Skeletal muscle cell (primary cell): Measurements from ENCODE around the gene STARD3.

Experiments used
- DNase-seq: peaks from one replicate; pipeline ENCODE4 v3.0.0-alpha.2; 2010; ENCODE audit warnings: low read depth
- H3K4me3 ChIP-seq: 2 replicates; pipeline ENCODE4 v1.5.1; 2011; ENCODE audit warnings: low read depth, mild to moderate bottlenecking, control low read depth, low read length, moderate library complexity

The STARD3 gene

DNA sequence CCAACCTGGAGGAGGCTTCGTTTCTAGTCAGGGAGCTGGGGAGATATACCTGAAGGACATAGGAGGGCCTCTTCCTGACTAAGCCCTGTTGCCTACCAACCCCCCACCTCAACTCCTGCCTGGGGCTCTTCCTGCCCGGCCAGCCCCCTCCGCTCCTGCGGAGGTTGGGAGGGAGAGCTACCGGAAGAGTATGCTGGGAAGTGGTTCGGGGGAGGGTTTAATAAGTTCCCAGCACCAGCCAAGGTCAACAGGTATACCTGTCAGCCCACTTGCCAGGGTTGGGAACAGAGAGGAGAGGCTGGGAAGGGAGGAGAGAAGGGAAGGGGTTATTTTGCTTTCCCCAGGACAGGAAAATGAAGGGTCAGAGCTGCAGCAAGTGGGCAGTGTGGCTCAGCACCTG is 5.5 kb upstream of the STARD3 start:
- DNase-seq: no peak

DNA sequence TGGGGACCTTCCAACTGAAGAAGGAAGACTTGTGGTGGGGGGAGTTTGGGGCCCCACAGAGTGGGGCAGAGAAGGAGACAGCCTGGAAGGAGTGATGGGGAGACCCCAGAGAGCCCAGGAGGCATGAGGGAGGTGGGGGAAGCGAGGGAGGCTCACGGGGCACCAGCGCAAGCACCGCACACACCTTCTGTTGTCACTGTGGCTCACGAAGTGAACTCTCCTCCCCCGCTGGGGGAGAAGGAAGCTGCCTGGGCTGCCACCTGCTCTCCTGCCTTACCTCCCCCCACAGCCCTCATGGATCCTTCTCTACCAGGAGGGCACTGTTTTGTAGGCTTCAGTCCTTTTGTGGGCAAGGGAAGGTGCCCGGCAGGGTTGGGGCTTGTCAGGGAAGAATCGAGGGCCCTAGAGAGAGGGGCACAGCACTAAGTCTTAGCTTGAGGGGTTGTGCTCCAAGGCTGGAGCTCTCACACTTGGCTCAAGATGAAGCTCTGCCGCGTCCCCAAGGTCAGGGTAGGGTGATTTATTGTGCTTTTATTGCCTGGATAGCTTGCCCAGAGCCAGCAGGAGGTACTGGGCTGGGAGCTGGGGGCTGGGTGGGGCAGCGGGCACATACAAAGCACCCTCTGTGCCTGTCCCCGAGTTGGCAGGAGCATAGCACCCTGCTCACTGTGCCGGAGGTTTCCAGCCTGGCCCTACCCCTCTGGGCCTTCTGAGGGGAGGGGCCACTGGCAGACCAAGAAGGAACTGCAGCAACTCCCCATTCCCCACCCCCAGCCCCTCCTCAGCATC is 4.6 kb upstream of the STARD3 start:
- no peak overlapping the region for H3K4me3 ChIP-seq
- DNase-seq: no peak

More for the DNA sequence above, 5.5 kb upstream of the STARD3 start:
- H3K4me3 ChIP-seq: no peak overlapping the region

DNA sequence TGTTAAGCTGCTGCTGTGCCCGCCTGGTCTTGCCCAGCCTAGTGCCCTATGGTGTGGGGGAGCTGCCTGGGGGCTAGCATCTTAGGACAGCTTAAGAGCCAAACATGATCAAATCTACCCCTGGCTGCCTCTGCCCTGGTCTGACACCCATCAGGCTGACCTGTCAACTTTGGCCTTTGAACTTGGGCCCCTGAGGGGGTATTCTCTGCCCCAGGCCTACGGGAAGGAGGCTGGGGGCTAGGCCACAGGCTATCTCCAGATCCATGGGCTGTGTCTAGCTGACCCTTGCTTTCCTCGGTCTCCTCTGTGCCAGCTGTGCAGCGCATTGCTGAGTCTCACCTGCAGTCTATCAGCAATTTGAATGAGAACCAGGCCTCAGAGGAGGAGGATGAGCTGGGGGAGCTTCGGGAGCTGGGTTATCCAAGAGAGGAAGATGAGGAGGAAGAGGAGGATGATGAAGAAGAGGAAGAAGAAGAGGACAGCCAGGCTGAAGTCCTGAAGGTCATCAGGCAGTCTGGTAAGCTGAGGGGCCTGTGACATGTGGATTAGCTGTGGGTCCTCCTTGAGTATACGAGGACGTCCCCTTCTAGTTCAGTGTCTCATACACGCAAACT is 3.3 kb upstream of the STARD3 start:
- no peak for DNase-seq

DNA sequence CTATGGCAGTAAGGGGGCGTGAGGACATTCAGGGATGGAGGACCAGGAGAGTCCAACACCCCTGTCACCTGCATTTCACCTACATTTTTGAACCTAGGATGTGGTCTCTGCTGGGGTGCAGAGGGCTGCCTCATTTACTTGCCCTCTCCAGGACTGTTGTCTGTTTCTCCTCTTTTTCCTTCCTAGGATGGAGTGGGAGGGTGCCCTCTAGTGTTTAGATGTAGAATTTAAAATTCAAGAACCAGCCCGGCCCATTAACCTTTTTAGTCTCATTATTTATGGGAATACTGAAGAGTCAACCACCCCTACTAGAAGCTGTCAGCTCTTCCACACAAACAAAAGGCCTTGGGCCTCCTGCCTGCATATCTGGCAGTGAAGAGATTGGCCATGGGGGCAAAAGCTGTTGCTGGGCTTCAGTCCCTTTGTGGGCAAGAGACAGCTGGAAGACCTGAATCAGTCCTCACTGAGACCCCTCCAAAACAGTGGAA is 2.5 kb upstream of the STARD3 start:
- no peak for DNase-seq

More for the DNA sequence above, 3.3 kb upstream of the STARD3 start:
- no peak overlapping the region for H3K4me3 ChIP-seq

GRCh38 chr17:39635614-39636176 is 1.2 kb upstream of the STARD3 start:
- no peak overlapping the region for H3K4me3 ChIP-seq
- no peak for DNase-seq

More for the DNA sequence above, 2.5 kb upstream of the STARD3 start:
- no peak overlapping the region for H3K4me3 ChIP-seq

DNA sequence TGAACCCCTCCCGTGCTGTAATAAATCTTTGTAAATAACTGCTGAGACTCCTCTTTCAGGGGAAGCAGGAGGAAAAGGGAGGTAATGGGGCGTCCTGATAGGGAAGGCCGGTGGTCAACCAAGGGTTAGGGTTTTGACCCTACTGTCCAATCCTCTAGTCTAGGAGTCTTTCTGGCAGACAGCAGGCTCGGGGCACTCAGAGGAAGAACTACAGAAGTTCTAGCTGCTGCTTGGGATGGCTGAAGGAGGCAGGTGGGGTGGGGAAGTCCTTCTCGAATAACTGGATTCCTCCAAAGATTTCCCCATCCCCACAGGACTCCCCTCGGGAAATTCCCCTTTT is 387 bp upstream of the STARD3 start:
- no peak for DNase-seq
- H3K4me3 ChIP-seq: peak overlapping the region; percentile 87

DNA sequence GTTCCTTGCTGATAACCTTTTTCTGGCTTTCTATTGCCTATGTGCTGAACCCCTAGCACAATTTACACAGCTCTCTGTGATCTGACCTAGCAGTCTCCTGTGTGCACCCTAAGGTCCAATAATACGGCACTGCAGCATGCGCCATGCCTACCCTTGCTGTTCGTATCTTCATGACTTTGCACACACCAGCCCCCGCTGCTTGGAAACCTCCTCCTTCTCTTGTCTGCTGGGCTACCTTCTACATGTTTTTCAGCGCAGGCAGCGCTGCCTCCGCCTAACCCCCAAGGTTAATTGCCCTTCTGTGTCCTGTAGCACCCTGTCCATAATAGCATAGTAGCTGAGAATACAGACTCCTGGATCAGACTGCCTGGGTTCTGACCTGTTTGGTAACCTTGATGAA is 1.4 kb downstream of the STARD3 start:
- peak overlapping the region; percentile 87 for H3K4me3 ChIP-seq

DNA sequence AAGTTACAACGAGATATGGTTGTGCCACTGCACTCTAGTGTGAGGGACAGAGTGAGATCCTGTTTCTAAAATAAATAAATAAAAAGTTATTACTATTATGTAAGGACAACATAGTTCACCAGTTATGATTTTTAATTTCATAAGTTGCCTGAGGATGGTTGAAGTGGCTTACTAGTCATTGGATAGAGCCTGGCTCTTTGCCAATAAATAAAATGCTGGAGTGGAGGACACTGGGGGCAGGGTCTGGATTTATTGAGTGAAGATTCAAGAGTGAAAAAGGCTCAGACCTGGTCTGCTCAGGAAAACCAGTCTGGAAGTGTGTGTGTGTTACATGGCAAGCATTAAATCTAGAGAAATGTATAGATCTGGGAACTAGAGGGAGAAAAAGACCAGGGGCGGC is 2.1 kb downstream of the STARD3 start:
- H3K4me3 ChIP-seq: no peak overlapping the region
- DNase-seq: no peak

More for the DNA sequence above, 1.4 kb downstream of the STARD3 start:
- no peak for DNase-seq

DNA sequence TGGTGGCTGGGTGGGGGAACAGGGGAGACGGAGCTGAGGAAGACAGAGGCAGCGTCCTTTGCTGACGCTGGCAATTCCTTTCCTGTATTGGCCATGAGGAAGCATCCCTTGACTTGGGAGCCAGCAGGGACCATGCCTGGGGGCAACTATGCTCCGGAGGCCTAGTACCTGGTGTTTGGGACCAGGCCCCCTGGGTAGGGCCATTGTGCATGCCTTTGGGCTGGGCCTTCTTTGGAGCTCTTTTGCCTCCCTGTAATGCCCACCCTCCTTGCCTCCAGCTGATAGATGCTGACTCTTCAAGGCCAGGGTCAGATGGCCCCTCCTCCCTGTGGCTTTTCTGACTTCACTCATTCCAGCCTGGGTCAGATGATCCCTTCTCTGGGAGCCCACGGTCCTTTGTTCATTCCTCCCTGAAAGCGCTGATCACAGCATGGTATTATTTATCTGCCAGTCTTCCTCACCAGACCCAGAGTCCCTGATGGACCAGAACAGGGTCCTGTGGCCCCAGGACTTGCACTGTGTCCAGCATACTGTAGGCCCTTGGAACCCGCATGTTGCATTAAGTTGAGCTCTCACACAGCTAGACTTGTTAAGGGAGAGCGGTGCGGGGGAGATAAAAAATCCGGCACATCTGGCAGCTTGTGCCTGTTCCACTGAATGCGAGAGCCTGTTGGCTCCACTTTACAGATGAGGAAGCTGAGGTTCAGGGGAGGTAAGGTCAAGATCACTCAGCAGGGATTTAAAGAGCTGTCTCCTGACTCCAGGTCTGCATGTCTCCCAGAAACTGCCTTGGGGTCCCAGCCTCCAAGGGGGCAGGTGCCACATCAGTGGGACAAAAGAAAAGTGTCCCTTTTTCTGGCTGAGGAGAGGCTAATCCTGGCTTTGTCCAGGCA is 2.9 kb downstream of the STARD3 start:
- H3K4me3 ChIP-seq: no peak overlapping the region
- no peak for DNase-seq

- DNase-seq: no peak
- H3K4me3 ChIP-seq: no peak overlapping the region
Observed at GRCh38 chr17:39640591-39641031, 3.7 kb downstream of the STARD3 start.

DNA sequence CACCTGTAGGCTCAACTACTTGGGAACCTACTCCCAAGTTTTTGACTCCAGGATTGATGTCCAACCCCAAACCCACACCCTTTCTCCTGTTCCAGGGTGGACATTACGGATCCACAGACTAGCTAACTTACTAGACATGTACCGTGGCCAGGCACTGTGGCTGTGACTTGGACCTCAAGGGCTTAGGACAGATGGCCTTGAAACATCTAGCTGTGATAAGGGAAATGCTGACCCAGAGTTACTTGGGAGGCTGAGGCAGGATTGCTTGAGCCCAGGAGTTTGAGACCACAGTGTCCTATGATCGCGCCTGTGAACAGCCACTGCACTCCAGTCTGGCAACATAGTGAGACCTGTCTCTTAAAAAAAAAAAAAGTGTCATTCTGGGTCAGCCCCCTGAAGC is 4.2 kb downstream of the STARD3 start:
- no peak overlapping the region for H3K4me3 ChIP-seq
- no peak for DNase-seq

GRCh38 chr17:39641883-39642282 is 4.9 kb downstream of the STARD3 start:
- H3K4me3 ChIP-seq: no peak overlapping the region
- DNase-seq: no peak

DNA sequence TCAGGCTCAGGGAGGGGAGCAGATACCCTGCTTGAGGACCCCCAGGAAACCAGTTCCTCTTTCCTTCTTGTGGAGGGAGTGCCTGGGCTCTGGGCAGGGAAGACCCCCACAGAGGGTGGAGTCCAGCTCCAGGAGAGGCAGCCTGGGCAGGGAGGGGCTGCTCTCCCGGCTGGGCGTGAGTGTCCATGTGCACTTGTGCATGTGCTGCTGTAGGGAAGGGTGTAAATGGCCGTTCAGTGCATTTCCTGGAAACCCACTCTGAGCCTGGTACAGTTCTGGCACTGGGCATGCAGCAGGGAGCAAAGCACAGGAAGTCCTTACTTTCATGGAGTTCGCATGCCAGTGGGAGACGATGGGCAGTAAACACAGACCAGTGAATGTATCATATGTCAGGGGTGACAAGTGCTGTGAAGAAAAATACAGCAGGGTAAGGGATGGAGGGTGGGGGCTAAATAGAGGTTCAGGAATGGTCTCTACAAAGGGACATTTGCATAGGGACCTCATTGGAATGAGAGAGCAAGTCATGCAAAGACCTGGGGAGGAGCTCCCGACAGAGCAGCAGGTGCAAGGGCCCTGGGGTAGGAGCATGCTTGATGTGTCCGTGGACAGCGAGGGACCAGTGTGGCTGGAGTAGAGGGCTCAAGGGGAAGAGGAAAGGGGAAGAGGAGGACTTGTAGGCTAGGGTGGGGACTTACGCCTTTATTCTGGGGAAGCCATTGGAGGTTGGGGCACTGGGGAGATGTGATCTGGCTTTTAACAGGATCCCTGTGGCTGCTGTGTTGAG is 5.5 kb downstream of the STARD3 start:
- no peak overlapping the region for H3K4me3 ChIP-seq

DNA sequence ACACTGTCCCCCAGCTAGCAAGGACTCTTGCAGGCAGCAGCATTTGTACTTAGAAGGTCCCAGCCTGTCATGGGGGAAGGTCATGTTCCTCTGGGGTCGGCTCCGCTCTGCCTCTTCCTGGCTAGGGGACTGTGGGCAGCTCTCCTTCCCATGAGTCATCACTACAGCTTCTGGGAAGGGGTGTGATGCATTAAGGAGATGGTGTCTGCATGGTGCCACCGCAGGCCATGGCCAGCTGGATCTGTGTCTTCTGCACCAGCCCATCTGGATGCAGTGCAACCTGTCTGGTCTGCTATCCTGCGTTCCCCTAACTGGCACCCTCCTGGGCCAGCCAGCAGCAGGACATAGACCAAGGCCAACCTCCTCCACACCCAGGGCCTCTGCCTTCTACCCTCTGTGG is 6.3 kb downstream of the STARD3 start:
- no peak overlapping the region for H3K4me3 ChIP-seq
- DNase-seq: no peak

More for the DNA sequence above, 5.5 kb downstream of the STARD3 start:
- DNase-seq: no peak

DNA sequence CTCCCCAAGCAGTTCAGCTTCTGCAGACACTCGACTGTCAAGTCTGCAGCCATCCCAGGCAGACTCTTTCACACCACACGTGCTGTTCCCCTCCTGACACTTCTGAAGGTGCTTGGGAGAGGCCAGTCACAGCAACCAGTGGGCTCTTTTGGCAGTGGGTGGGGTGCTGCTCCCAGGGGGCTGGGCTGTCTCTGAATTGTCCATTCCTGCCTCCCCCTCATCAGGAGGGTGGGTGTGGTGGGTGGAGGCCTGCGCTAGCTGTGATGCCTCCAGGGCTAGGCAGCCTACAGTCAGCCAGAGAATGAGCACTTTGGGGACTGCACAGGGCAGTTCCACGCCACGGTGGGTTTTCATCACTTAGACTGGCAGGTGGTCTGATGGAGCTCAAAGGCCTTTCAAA is 10.3 kb downstream of the STARD3 start:
- H3K4me3 ChIP-seq: no peak overlapping the region
- DNase-seq: no peak

- no peak overlapping the region for H3K4me3 ChIP-seq
- DNase-seq: peak; percentile 43
Observed at GRCh38 chr17:39648616-39649366, 11.8 kb downstream of the STARD3 start.

GRCh38 chr17:39650121-39650579 is 13.2 kb downstream of the STARD3 start:
- no peak for DNase-seq
- H3K4me3 ChIP-seq: no peak overlapping the region

DNA sequence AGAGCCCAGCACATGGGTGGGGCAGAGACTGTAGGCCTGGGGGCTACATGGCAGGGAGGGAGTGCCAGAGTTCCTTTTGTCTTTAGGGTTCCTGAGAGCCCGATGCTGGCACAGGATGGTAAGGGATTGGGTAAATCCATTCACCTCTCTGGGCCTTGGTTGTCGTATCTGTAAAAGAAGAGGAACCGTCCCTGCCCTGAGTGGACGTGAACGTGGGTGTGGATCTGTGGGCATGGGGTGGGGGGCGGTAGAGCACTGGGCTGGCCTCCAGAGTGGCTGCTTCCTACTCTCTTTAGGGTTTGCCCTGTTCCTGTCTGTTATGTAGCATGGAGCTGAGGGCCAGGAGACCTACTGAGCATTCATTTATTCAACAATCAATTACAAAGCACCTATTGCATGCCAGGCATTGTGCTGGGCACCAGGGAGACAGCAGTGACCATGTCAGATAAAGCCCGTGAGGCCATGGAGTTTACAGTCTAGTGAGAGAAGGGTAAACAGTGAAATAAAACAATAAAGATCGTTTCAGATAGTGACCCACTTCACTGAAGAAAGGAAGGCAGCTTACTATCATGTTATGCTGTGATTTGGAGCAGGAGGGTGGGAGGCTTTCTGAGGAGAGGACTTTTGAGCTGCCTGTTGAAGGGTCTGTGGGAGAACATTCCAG is 15.1 kb downstream of the STARD3 start:
- no peak for DNase-seq
- no peak overlapping the region for H3K4me3 ChIP-seq
